Activated naive CD8-positive, alpha-beta T cell treated with anti-CD3 and anti-CD28 coated beads, Interleukin-2, amount 50 U/mL, for 24 hours (primary cell): ENCODE data around the gene SIGMAR1.
"Not testable (repeated sequence)": the region's sequence is repeated elsewhere in the genome, so short reads cannot be mapped to it uniquely, and the experiment has no call there.

Source experiments
- ATAC-seq: fragments of 150-1000 bp; cut with Tn5 transposase; one replicate; pipeline ENCODE4 v1.10.0; 2021
- DNase-seq: peaks from one replicate; pipeline ENCODE4 v3.0.0; 2021
- H3K27ac Mint-ChIP-seq: one replicate; pipeline ENCODE4 v1.8.0; 2021; ENCODE audit warnings: mild to moderate bottlenecking, mixed read lengths
- H3K27me3 Mint-ChIP-seq: one replicate; pipeline ENCODE4 v1.8.0; 2021; ENCODE audit warnings: mixed read lengths
- H3K36me3 Mint-ChIP-seq: one replicate; pipeline ENCODE4 v1.8.0; 2021; ENCODE audit warnings: low read depth, mixed read lengths
- H3K4me1 Mint-ChIP-seq: one replicate; pipeline ENCODE4 v1.8.0; 2021; ENCODE audit warnings: mixed read lengths
- H3K4me3 Mint-ChIP-seq: one replicate; pipeline ENCODE4 v1.8.0; 2021; ENCODE audit warnings: mild to moderate bottlenecking, moderate library complexity, mixed read lengths
- H3K9me3 Mint-ChIP-seq: one replicate; pipeline ENCODE4 v1.8.0; 2021; ENCODE audit warnings: mixed read lengths

Gene SIGMAR1

GRCh38 chr9:34648673-34649072 is 11.1 kb upstream of the SIGMAR1 start:
- Mint-ChIP-seq H3K36me3 (peaks cover 17% of the 10 kb centered on the region), H3K27ac (no peak overlapping the region), H3K27me3 (no peaks in the 10 kb centered on the region), H3K4me3 (peak overlapping the region; percentile 48), H3K4me1 (peaks cover 37% of the 10 kb centered on the region), H3K9me3 (no peaks in the 10 kb centered on the region)
- ATAC-seq: no peak
- no peak for DNase-seq

DNA sequence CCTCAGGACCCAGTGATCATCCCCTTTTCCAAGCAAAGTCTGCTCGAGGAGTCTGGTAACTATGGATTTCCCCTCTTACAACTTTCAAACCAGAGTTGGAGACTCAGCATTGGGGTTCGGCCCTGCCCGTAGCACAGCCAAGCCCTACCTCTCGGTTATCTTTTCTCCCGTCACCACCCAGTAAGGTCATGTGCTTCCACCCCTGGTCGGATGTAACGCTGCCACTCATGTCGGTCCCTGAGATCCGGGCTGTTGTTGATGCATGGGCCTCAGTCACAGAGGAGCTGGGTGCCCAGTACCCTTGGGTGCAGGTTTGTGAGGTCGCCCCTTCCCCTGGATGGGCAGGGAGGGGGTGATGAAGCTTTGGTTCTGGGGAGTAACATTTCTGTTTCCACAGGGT is 10.1 kb upstream of the SIGMAR1 start:
- no peaks in the 10 kb centered on the region for H3K9me3 Mint-ChIP-seq
- DNase-seq: no peak
- peak overlapping the region; percentile 86 for H3K4me3 Mint-ChIP-seq
- no peak for ATAC-seq
- no peaks in the 10 kb centered on the region for H3K27me3 Mint-ChIP-seq
- H3K27ac Mint-ChIP-seq: peak overlapping the region; percentile 89
- peaks cover 17% of the 10 kb centered on the region for H3K36me3 Mint-ChIP-seq
- H3K4me1 Mint-ChIP-seq: peaks cover 31% of the 10 kb centered on the region

DNA sequence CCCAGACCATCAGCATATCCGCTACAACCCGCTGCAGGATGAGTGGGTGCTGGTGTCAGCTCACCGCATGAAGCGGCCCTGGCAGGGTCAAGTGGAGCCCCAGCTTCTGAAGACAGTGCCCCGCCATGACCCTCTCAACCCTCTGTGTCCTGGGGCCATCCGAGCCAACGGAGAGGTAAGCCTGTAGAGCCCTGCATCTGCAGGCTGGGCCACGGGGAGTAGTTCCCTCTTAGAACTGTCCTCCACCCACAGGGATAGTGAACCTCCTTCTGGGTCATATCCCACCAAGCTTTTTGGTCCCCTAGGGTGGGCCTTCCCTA is 9.5 kb upstream of the SIGMAR1 start:
- Mint-ChIP-seq H3K27ac (peak overlapping the region; percentile 89), H3K4me3 (peak overlapping the region; percentile 86), H3K27me3 (no peaks in the 10 kb centered on the region), H3K36me3 (peaks cover 17% of the 10 kb centered on the region), H3K4me1 (peaks cover 26% of the 10 kb centered on the region), H3K9me3 (no peaks in the 10 kb centered on the region)
- no peak for DNase-seq
- no peak for ATAC-seq

DNA sequence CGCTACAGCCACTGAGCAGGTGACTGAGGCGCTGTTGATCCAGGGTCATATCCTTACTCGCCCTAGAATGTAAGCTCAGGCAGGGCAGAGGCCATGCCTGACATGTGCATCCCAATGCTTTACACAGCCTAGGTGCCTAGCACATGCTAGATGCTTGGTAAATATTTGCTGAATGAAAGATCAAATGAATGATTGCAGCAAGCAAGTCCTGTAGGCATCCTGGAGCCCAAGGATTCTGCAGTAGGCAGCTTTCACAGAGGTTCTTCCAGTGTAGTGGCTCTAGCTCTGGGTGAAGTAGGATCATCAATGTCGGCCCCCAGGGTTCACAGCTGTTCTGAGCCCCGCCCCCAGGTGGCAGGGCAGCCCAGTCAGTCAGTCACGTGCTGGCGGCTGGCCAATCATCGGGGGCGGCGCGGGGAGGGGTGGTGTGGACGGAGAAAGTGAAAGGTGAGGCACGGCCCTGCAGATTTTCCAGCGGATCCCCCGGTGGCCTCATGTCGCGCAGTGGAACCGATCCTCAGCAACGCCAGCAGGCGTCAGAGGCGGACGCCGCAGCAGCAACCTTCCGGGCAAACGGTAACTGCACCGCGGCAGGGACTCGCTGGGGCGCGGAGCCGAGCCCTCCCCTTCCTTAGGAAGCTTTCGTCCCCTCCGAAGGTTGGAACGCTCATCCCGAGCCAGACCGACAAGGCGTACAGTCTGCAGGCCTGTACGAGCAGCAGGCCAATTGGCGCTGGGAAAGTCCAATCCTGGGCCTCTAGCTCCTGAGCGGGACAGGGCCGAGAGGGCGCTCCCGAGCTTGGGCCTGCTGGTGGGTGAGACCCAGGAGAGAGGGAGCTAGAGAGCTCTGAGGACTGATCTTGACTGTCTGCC is 8.9 kb upstream of the SIGMAR1 start, which contains the start of gene GALT:
Gene GALT (plus strand): TSS at position 465 of the 873 bp plus-strand sequence. CDS start 30 bp downstream, at position 495.
- H3K4me1 Mint-ChIP-seq: peaks cover 26% of the 10 kb centered on the region
- peak within 1 kb of the TSS; percentile 89 for H3K27ac Mint-ChIP-seq
- DNase-seq (peak; percentile 99), ATAC-seq (peak; percentile 82)
- H3K9me3 Mint-ChIP-seq: no peaks in the 10 kb centered on the region
- peaks cover 17% of the 10 kb centered on the region for H3K36me3 Mint-ChIP-seq
- H3K4me3 Mint-ChIP-seq: peak within 1 kb of the TSS; percentile 86
- H3K27me3 Mint-ChIP-seq: no peaks in the 10 kb centered on the region

DNA sequence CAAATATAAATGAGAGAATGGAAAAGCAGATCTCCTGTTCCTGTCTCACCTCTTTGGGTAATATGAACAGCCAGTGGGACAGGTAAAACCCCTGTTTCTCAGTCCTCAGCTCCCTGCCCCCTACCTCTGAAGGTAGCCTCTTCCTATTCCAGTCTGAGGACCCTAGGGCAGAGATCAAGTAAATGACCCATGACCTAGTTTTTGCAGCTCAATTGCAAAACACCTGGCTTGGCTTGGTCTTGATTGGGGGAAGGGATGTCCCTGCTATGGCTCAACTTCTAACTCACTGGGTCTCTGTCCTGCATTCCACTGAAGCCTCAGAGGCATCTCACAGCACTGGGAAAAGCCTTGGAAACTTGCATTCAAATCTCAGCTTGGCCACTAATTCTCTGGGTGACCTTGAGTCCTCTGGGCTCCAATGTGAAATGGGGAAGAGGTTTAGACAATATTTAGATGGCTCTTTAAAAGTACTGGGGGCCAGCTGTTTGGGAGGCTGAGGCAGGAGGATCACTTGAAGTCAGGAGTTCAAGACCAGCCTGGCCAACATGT is 7.3 kb upstream of the SIGMAR1 start:
- DNase-seq: no peak
- H3K9me3 Mint-ChIP-seq: no peaks in the 10 kb centered on the region
- no peak overlapping the region for H3K27ac Mint-ChIP-seq
- H3K4me1 Mint-ChIP-seq: peaks cover 28% of the 10 kb centered on the region
- no peak overlapping the region for H3K4me3 Mint-ChIP-seq
- H3K36me3 Mint-ChIP-seq: peaks cover 17% of the 10 kb centered on the region
- ATAC-seq: no peak
- H3K27me3 Mint-ChIP-seq: no peaks in the 10 kb centered on the region

- Mint-ChIP-seq H3K9me3 (no peaks in the 10 kb centered on the region), H3K4me1 (peaks cover 30% of the 10 kb centered on the region), H3K4me3 (no peak overlapping the region), H3K27ac (no peak overlapping the region), H3K36me3 (peaks cover under 1% of the 10 kb centered on the region), H3K27me3 (no peaks in the 10 kb centered on the region)
- no peak for ATAC-seq
- DNase-seq: no peak
Measured at GRCh38 chr9:34642679-34643078, 5.1 kb upstream of the SIGMAR1 start.

DNA sequence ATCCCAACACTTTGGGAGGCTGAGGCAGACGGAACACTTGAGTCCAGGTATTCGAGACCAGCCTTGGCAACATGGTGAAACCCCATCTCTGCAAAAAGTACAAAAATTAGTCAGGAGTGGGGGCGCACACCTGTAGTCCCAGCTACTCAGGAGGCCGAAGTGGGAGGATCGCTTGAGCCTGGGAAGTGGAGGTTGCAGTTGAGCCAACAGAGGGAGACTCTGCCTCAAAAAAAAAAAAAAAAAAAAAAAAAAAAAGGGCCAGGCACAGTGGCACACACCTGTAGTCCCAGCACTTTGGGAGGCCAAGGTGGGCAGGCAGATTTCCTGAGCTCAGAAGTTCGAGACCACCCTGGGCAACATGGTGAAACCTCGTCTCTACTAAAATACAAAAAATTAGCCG is 1.7 kb upstream of the SIGMAR1 start:
- H3K27me3 Mint-ChIP-seq, H3K4me3 Mint-ChIP-seq, H3K27ac Mint-ChIP-seq: not testable (repeated sequence)

GRCh38 chr9:34638138-34638445 is 505 bp upstream of the SIGMAR1 start:
- Mint-ChIP-seq H3K9me3 (no peaks in the 10 kb centered on the region), H3K4me3 (peak overlapping the region; percentile 97), H3K36me3 (peaks cover 23% of the 10 kb centered on the region), H3K4me1 (peaks cover 36% of the 10 kb centered on the region), H3K27ac (peak overlapping the region; percentile 94), H3K27me3 (no peaks in the 10 kb centered on the region)
- no peak for ATAC-seq
- DNase-seq: no peak

More for the DNA sequence above, 1.7 kb upstream of the SIGMAR1 start:
- peaks cover 32% of the 10 kb centered on the region for H3K4me1 Mint-ChIP-seq
- ATAC-seq, H3K9me3 Mint-ChIP-seq, DNase-seq: not testable (repeated sequence)
- H3K36me3 Mint-ChIP-seq: peaks cover 21% of the 10 kb centered on the region

- Mint-ChIP-seq H3K9me3 (no peaks in the 10 kb centered on the region), H3K4me1 (peaks cover 36% of the 10 kb centered on the region), H3K36me3 (peaks cover 23% of the 10 kb centered on the region), H3K27ac (peak overlapping the region; percentile 94), H3K27me3 (no peaks in the 10 kb centered on the region), H3K4me3 (peak overlapping the region; percentile 97)
- no peak for ATAC-seq
- no peak for DNase-seq
Measured at GRCh38 chr9:34636791-34637355, 714 bp downstream of the SIGMAR1 start.

- no peak for DNase-seq
- peak overlapping the region; percentile 97 for H3K4me3 Mint-ChIP-seq
- H3K36me3 Mint-ChIP-seq: peaks cover 23% of the 10 kb centered on the region
- ATAC-seq: no peak
- H3K9me3 Mint-ChIP-seq: no peaks in the 10 kb centered on the region
- no peak overlapping the region for H3K27ac Mint-ChIP-seq
- H3K27me3 Mint-ChIP-seq: peaks cover 3% of the 10 kb centered on the region
- peaks cover 34% of the 10 kb centered on the region for H3K4me1 Mint-ChIP-seq
Measured at GRCh38 chr9:34635556-34635955, 2.0 kb downstream of the SIGMAR1 start.

DNA sequence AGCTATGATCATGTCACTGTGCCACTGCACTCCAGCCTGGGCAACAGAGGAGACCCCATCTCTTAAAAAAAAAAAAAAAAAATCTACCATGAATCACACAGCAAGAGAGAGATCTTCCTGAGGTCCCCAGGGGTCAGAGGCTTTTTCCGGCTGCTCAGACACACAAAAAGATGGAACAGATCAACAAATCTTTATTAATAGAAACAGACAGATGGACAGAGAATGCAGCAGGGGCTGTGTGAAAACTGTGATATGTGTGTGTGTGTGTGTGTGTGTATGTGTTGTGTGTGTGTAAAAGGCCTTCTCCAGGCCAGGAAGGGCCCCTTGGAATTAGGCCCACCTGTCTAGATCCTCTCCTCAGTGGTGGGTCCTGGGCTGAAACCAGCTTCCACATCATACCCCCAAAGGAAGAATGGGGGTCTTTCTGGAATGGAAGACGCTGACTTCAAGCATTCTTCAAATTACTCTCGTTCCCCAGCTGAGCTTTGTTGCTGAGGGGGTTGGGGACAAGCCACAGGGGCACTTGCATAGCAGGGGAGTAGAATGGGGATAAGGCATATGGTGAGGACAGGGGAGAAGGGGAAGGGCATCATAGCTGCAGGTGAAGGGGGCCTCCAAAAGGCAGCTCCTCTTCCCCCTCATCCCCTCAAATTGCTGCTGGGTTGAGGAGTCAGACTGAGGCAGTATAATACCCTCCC is 2.9 kb downstream of the SIGMAR1 start:
- peaks cover 23% of the 10 kb centered on the region for H3K36me3 Mint-ChIP-seq
- no peak for ATAC-seq
- H3K27ac Mint-ChIP-seq: no peak overlapping the region
- H3K9me3 Mint-ChIP-seq: no peaks in the 10 kb centered on the region
- peaks cover 34% of the 10 kb centered on the region for H3K4me1 Mint-ChIP-seq
- peaks cover 11% of the 10 kb centered on the region for H3K27me3 Mint-ChIP-seq
- no peak overlapping the region for H3K4me3 Mint-ChIP-seq
- no peak for DNase-seq

DNA sequence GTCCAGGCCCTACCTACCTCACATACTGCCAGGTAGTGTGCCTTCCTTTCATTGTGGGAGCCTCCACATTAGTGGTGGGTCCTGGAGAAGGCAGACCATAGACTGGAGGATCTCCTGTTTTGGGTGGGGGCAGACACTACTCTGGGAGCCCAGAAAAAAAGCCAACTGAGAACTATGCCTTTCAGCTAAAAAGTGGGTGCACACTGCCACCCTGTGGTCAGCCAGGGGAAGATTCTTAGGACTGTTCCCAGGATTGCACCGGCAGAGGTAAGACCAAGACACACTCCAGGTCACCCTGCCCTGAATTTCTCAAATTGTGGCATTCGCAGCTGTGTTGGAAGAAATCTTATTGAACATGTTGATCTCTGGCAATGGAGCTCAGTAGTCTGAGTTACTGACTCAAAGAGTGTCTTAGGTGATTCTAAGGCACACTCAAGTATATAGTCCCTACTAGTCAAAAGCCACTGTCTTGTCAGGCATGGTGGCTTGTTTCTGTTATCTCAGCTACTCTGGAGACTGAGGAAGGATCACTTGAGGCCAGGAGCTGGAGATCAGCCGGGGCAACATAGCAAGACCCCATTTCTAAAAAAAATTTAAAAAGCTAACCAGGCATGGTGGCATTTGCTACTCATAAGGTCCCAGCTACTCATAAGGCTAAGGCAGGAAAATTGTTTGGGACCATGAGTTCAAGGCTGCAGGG is 3.6 kb downstream of the SIGMAR1 start:
- DNase-seq: peak; percentile 76
- Mint-ChIP-seq H3K27me3 (peaks cover 18% of the 10 kb centered on the region), H3K4me1 (peaks cover 38% of the 10 kb centered on the region), H3K27ac (peak overlapping the region; percentile 11), H3K4me3 (peak overlapping the region; percentile 10), H3K36me3 (peaks cover 23% of the 10 kb centered on the region), H3K9me3 (no peaks in the 10 kb centered on the region)
- peak; percentile 26 for ATAC-seq

DNA sequence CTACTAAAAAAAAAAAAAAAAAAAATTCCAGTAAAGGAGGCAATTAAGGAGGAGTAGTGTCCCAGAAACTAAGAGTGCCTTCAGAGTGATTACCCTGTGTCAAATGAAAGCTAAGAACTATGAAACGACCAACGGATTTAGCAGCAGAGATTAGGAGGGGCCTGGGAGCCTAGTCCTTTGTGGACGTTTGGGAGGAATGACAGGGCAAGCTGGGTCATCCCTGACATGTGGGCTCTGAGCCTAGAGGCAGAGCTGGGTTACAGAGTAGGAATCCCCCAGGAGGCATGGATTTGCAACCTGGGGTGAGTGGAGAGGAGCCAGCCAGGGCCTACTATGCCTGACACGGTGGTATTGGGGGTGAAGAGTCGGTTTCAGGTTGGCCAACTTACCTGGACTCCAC is 4.4 kb downstream of the SIGMAR1 start:
- H3K4me1 Mint-ChIP-seq: peaks cover 35% of the 10 kb centered on the region

DNA sequence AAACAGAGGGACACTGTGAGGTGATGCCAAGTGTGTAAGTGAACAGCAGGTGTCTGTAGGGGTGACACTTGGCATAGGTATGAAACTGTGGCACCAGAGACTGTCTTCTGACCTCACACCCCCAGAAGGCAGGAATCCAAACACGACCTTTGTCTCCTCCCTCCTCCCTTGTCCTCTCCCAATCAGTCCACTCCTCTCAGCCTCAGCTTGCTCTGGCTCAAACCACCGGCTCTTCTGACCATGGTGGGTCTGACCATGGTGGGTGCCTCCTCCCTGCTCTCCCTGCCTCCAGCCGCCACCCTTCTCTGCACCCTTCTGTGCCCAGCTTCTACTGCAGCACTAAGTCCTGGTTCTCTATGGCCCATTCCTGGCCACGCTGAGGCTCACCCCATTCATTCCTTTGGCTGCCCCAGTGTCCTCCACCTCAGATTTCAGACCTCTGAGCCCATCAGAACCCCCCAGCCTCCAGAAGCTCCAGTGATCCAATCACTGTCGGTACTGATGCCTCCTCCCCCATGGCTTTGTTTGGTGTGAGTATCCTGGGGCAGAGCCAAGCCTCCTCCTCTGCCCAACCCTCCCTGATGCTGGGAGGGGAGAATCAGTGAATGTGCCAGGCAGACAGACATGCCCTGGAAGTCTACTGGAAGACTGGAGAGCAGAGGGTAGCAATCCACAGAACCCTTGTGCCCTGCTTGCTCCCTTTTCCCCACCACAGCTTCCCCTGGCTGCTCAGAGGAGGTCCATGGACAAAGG is 7.0 kb downstream of the SIGMAR1 start:
- ATAC-seq: no peak
- peaks cover 22% of the 10 kb centered on the region for H3K4me1 Mint-ChIP-seq
- H3K9me3 Mint-ChIP-seq: no peaks in the 10 kb centered on the region
- peaks cover 48% of the 10 kb centered on the region for H3K27me3 Mint-ChIP-seq
- no peak overlapping the region for H3K27ac Mint-ChIP-seq
- H3K4me3 Mint-ChIP-seq: no peak overlapping the region
- peaks cover 12% of the 10 kb centered on the region for H3K36me3 Mint-ChIP-seq
- DNase-seq: no peak

More for the DNA sequence above, 4.4 kb downstream of the SIGMAR1 start:
- DNase-seq (no peak), ATAC-seq (no peak)
- Mint-ChIP-seq H3K27me3 (peaks cover 24% of the 10 kb centered on the region), H3K4me3 (no peak overlapping the region), H3K36me3 (peaks cover 23% of the 10 kb centered on the region), H3K27ac (no peak overlapping the region), H3K9me3 (no peaks in the 10 kb centered on the region)
